Breast epithelium (tissue), 4 donors: ENCODE results near the gene TGDS. TPM values are rescaled to one million over a fixed set of nuclear protein-coding genes. Genes with fewer than 3 reads are reported as not detected.

Experiments
- DNase-seq, 2 donors: peaks; one replicate each; pipeline ENCODE4 v3.0.0-alpha.2; 2019; ENCODE audit warnings: low spot score in 2 of 2
- H3K27ac ChIP-seq, 2 donors: fragments of 200-600 bp; sonication (generic) in 1 of 2; one replicate each; pipeline ENCODE4 v1.5.1; 2016 to 2019; ENCODE audit warnings: mild to moderate bottlenecking in 1 of 2
- H3K27me3 ChIP-seq, 2 donors: fragments of 200-600 bp; sonication (generic) in 1 of 2; one replicate each; pipeline versions ENCODE4 v1.5.1 to v1.6.0; 2017 to 2019; ENCODE audit warnings: control low read depth in 1 of 2, mild to moderate bottlenecking in 1 of 2
- H3K36me3 ChIP-seq: fragments of 200-600 bp; one replicate; pipeline ENCODE4 v1.5.1; 2019
- H3K4me1 ChIP-seq, 2 donors: fragments of 200-600 bp; sonication (generic); one replicate each; pipeline ENCODE4 v1.5.1; 2016 to 2019; ENCODE audit warnings: control low read depth in 1 of 2
- H3K4me3 ChIP-seq, 3 donors: fragments of 200-600 bp; sonication (generic); 1 replicate in 2 of 3; 2 replicates in 1 of 3; pipeline ENCODE4 v1.5.1; 2016 to 2019; ENCODE audit warnings: mild to moderate bottlenecking in 3 of 3, moderate library complexity in 2 of 3
- H3K9me3 ChIP-seq, 2 donors: fragments of 200-600 bp; sonication (generic) in 1 of 2; one replicate each; pipeline ENCODE4 v1.5.1; 2016 to 2019; ENCODE audit warnings: control low read depth in 1 of 2
- CTCF ChIP-seq, 3 donors: fragments of 450-650 bp; IDR thresholded peaks; one replicate each; pipeline ENCODE4 v1.5.1; 2016 to 2017; ENCODE audit warnings: antibody characterized with exemption in 3 of 3, mild to moderate bottlenecking in 3 of 3, moderate library complexity in 3 of 3
- POLR2A ChIP-seq: fragments of 450-650 bp; IDR thresholded peaks from one replicate; pipeline ENCODE4 v1.6.1; 2016; ENCODE audit warnings: antibody characterized with exemption, mild to moderate bottlenecking, moderate library complexity
- POLR2AphosphoS5 ChIP-seq, 3 donors: sonication (generic); formaldehyde crosslinking; IDR thresholded peaks; one replicate each; pipeline ENCODE4 v1.6.1; 2017; ENCODE audit warnings: antibody characterized with exemption in 3 of 3
- intact Hi-C: fragments of 100-400 bp; cut with DNase I; formaldehyde crosslinking; loops from one replicate; pipeline ENCODE4 v1.15.1; 2023; ENCODE audit warnings: low total_unique reads
- total RNA-seq, 3 donors: library from RNA; depleted of rRNA; stranded (reverse); fragments of >200 nt; gene quantifications; one replicate each; pipeline ENCODE4 v1.1.0, GENCODE V29; 2016

The TGDS gene
- total RNA-seq, 3 donors from 2014 or later = 12.1 to 21.2 (median 12.5) TPM

DNA sequence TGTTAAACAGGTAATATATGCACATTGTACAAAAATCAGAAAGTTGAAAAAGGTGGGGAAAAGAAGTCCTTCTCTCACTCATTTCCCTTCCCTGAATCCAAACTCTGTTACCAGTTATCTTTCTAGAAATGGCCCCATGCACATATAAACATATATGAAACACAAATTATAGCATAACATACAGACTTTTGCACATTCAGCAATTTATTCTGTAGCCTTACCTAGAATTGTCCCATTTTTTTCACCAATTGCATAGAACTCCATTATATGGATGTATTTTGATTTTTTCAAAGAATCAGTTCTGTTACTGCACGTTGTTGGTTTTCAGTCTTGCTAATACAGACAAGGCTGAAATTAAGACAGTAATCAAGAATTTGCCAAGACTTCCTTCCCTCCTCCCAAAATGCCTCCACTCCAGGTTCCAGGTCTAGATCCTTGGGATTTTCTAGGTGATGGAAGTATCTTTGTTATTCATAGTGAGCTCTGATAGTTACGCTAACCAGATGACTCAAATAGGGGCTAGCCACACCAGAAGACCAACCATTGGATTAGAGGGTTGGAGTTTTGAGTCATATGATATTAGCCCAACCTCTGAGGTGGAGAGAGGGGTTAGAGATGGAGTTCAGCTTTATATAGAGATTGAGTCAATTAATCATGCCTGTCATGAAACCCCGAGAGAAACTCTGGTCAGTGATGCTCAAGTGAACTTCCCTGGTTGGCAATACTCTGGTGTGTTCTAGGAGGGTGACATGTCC is 36.5 kb upstream of the TGDS start:
- no peaks in the 10 kb centered on the region for H3K9me3 ChIP-seq
- no peak overlapping the region for H3K4me3 ChIP-seq
- no peak for DNase-seq
- intact Hi-C loops = no loop called here
- H3K36me3 ChIP-seq = peaks cover 5% of the 10 kb centered on the region
- TF ChIP-seq POLR2AphosphoS5 (IDR thresholded peaks at IDR 0.05) = no peak
- TF ChIP-seq POLR2A = no peak
- TF ChIP-seq CTCF (IDR thresholded peaks at IDR 0.05) = no peak
- H3K27ac ChIP-seq = no peak overlapping the region
- no peaks in the 10 kb centered on the region for H3K4me1 ChIP-seq
- H3K27me3 ChIP-seq = no peaks in the 10 kb centered on the region

DNA sequence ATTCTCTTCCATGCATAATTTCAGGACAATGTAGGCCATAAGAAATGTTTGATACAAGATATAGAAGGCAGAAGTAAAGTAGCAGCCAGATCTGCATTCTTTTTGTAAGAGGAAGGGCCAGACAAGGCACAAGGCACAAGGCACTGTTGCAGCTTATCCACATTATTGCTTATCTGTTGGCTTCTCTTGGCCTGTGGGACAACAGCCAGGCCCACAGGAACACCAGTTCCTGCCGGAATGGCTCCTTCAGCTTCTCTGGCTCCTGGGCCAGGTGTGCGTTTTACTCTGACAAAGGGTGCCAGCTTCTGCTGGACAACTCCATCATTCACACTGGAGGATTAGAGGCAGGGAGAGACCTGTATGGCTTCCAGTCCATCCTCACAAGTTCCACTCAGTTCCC is 34.9 kb upstream of the TGDS start:
- no peak overlapping the region for H3K4me3 ChIP-seq
- no peaks in the 10 kb centered on the region for H3K27me3 ChIP-seq
- DNase-seq = no peak
- H3K27ac ChIP-seq = no peak overlapping the region
- TF ChIP-seq CTCF (IDR thresholded peaks at IDR 0.05) (no peak), POLR2A (no peak), POLR2AphosphoS5 (IDR thresholded peaks at IDR 0.05) (no peak)
- H3K4me1 ChIP-seq = no peaks in the 10 kb centered on the region
- intact Hi-C loops = no loop called here
- no peaks in the 10 kb centered on the region for H3K9me3 ChIP-seq
- peaks cover 5% of the 10 kb centered on the region for H3K36me3 ChIP-seq

GRCh38 chr13:94623316-94623715 is 27.4 kb upstream of the TGDS start:
- no peaks in the 10 kb centered on the region for H3K36me3 ChIP-seq
- H3K4me3 ChIP-seq = no peak overlapping the region
- H3K27me3 ChIP-seq = no peaks in the 10 kb centered on the region
- intact Hi-C loops = no loop called here
- H3K9me3 ChIP-seq = no peaks in the 10 kb centered on the region
- TF ChIP-seq POLR2A = no peak
- no peak for TF ChIP-seq POLR2AphosphoS5 (IDR thresholded peaks at IDR 0.05)
- no peak for TF ChIP-seq CTCF (IDR thresholded peaks at IDR 0.05)
- DNase-seq = no peak
- no peaks in the 10 kb centered on the region for H3K4me1 ChIP-seq
- H3K27ac ChIP-seq = no peak overlapping the region

GRCh38 chr13:94622344-94622743 is 26.4 kb upstream of the TGDS start:
- no peak overlapping the region for H3K4me3 ChIP-seq
- H3K27ac ChIP-seq = no peak overlapping the region
- H3K4me1 ChIP-seq = no peaks in the 10 kb centered on the region
- H3K27me3 ChIP-seq = no peaks in the 10 kb centered on the region
- intact Hi-C loops = no loop called here
- no peak for DNase-seq
- no peaks in the 10 kb centered on the region for H3K36me3 ChIP-seq
- TF ChIP-seq POLR2AphosphoS5 (IDR thresholded peaks at IDR 0.05) (no peak), CTCF (IDR thresholded peaks at IDR 0.05) (no peak), POLR2A (no peak)
- H3K9me3 ChIP-seq = no peaks in the 10 kb centered on the region

DNA sequence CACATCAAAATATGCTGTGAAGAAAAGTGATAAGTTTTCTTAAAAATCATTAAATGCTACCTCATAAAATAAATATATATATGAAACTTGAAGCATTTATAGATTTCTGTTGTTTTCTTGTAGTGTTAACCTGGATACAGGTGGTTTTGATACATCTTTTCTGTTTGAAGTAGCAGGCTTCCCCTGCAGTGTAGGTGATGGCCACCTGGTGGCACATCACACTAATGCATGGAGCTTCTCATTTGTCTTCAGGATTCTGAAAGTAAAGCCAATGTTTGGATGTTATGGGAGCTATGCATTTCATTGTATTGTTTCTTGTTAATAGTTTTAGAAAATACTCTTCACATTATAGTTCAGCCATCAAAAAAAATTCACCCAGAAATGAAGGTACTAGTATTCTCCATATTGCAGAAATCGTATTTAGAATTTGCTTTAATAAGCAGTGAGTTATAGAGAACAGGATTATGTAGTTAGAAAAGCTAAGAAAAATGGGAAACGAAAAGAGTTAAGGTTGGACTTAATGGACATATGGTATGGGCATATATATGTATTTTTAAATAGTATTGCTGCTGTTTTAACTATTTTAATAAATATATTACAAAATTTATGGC is 24.4 kb upstream of the TGDS start:
- H3K4me1 ChIP-seq = no peaks in the 10 kb centered on the region
- no peak for DNase-seq
- H3K4me3 ChIP-seq = no peak overlapping the region
- intact Hi-C loops = no loop called here
- no peak overlapping the region for H3K27ac ChIP-seq
- H3K27me3 ChIP-seq = no peaks in the 10 kb centered on the region
- H3K36me3 ChIP-seq = no peaks in the 10 kb centered on the region
- no peaks in the 10 kb centered on the region for H3K9me3 ChIP-seq
- TF ChIP-seq POLR2A = no peak
- peak in 2 of 3 donors; percentile 34 to 42 for TF ChIP-seq CTCF (IDR thresholded peaks at IDR 0.05)
